Keratinocyte (primary cell): ENCODE measurements around the gene RET. TPM values are rescaled to one million over a fixed set of nuclear protein-coding genes. Genes with fewer than 3 reads are reported as not detected.

Experiments
- DNase-seq: peaks from one replicate; pipeline ENCODE4 v3.0.0-alpha.2; 2011; ENCODE audit warnings: low read depth, missing footprints, low spot score
- FAIRE-seq: peaks from 2 replicates; lab custom pipeline; 2011; peaks lifted over from hg19 to GRCh38; lab: Jason Lieb, UNC
- H2AFZ ChIP-seq: 2 replicates; pipeline ENCODE4 v1.6.0; 2012; ENCODE audit warnings: low read length, control low read depth, inconsistent platforms; ENCODE audit not compliant: control insufficient read depth
- H3K27ac ChIP-seq: 2 replicates; pipeline ENCODE4 v1.5.1; 2011; ENCODE audit warnings: low read length; ENCODE audit not compliant: control insufficient read depth, insufficient read depth
- H3K27me3 ChIP-seq: 3 replicates; pipeline ENCODE4 v1.6.0; 2011; ENCODE audit warnings: low read length; ENCODE audit not compliant: control insufficient read depth, insufficient read depth; ENCODE audit errors: extremely low read depth
- H3K36me3 ChIP-seq, 2 experiments: 2 replicates in 1 of 2; 3 replicates in 1 of 2; pipeline ENCODE4 v1.5.1; 2011; ENCODE audit warnings: low read length in 2 of 2, mild to moderate bottlenecking in 1 of 2; ENCODE audit not compliant: control insufficient read depth in 2 of 2, insufficient read depth in 2 of 2; ENCODE audit errors: extremely low read depth in 1 of 2
- H3K4me1 ChIP-seq: 3 replicates; pipeline ENCODE4 v1.5.1; 2011; ENCODE audit warnings: low read length; ENCODE audit not compliant: control insufficient read depth, insufficient read depth; ENCODE audit errors: extremely low read depth
- H3K4me2 ChIP-seq: 3 replicates; pipeline ENCODE4 v1.6.0; 2011; ENCODE audit warnings: low read depth, low read length; ENCODE audit not compliant: control insufficient read depth, insufficient read depth; ENCODE audit errors: extremely low read depth
- H3K4me3 ChIP-seq, 3 experiments: fragments of 200-600 bp in 1 of 3; sonication (generic) in 1 of 3; 2 replicates in 2 of 3; 3 replicates in 1 of 3; pipeline ENCODE4 v1.5.1; 2011 to 2016; ENCODE audit warnings: low read length in 3 of 3, mild to moderate bottlenecking in 3 of 3, control low read depth in 2 of 3, inconsistent platforms in 1 of 3, low read depth in 1 of 3, mixed read lengths in 1 of 3, mixed run types in 1 of 3, moderate library complexity in 1 of 3; ENCODE audit not compliant: control insufficient read depth in 2 of 3, insufficient read depth in 2 of 3; ENCODE audit errors: extremely low read depth in 1 of 3
- H3K79me2 ChIP-seq: 2 replicates; pipeline ENCODE4 v1.6.0; 2012; ENCODE audit warnings: low read length; ENCODE audit not compliant: control insufficient read depth, insufficient read depth
- H3K9ac ChIP-seq: 3 replicates; pipeline ENCODE4 v1.6.0; 2011; ENCODE audit warnings: low read length; ENCODE audit not compliant: control insufficient read depth, insufficient read depth; ENCODE audit errors: extremely low read depth
- H3K9me1 ChIP-seq: 3 replicates; pipeline ENCODE4 v1.6.0; 2011; ENCODE audit warnings: low read length; ENCODE audit not compliant: control insufficient read depth, insufficient read depth; ENCODE audit errors: extremely low read depth
- H3K9me3 ChIP-seq: 2 replicates; pipeline ENCODE4 v1.5.1; 2012; ENCODE audit warnings: low read depth, low read length; ENCODE audit not compliant: control insufficient read depth
- H4K20me1 ChIP-seq: 3 replicates; pipeline ENCODE4 v1.6.0; 2011; ENCODE audit warnings: low read length; ENCODE audit not compliant: control insufficient read depth, insufficient read depth; ENCODE audit errors: extremely low read depth
- EZH2 ChIP-seq: IDR thresholded peaks from one replicate; pipeline ENCODE4 v1.6.1; 2012; ENCODE audit warnings: inconsistent platforms, mild to moderate bottlenecking, low read length, moderate library complexity
- dilution Hi-C: fragments of 300-500 bp; cut with MboI; formaldehyde crosslinking; loops from one replicate; pipeline ENCODE4 v1.7.0; 2020; ENCODE audit warnings: low sequenced_read_pairs; ENCODE audit not compliant: extremely low pct_ligation_motif_present
- polyA plus RNA-seq, 5 experiments: library from polyadenylated mRNA; depleted of rRNA in 3 of 5; stranded (reverse) in 3 of 5; stranded (forward) in 1 of 5; unstranded in 1 of 5; fragments of >200 nt; gene quantifications; 1 replicate in 1 of 5; 2 replicates in 3 of 5; 3 replicates in 1 of 5; pipeline versions ENCODE4 v1.2.1 to v1.2.3, GENCODE V29; 2011 to 2012; ENCODE audit warnings: missing spikeins in 2 of 5, low read depth in 1 of 5, low replicate concordance in 1 of 5
- TF ChIP-seq, protein P1 (sequence below), 3 experiments: IDR thresholded peaks in 1 of 3; conservative IDR thresholded peaks in 1 of 3; optimal IDR thresholded peaks in 1 of 3; 2 replicates in 2 of 3; 3 replicates in 1 of 3; pipeline versions ENCODE3 to v1.5.1; 2011; ENCODE audit warnings: low read length in 3 of 3, mild to moderate bottlenecking in 3 of 3, moderate library complexity in 2 of 3, control low read depth in 1 of 3, inconsistent platforms in 1 of 3; ENCODE audit not compliant: insufficient read depth in 2 of 3; ENCODE audit errors: extremely low read depth in 1 of 3

The RET gene
- polyA plus RNA-seq, 1 donor (not counting 4 experiments of a cell fraction or from before 2014, with no cell fraction given): 0.21 TPM

GRCh38 chr10:43110338-43111071 is 33.6 kb downstream of the RET start:
- TF ChIP-seq EZH2: no peak
- TF ChIP-seq, protein P1, sequence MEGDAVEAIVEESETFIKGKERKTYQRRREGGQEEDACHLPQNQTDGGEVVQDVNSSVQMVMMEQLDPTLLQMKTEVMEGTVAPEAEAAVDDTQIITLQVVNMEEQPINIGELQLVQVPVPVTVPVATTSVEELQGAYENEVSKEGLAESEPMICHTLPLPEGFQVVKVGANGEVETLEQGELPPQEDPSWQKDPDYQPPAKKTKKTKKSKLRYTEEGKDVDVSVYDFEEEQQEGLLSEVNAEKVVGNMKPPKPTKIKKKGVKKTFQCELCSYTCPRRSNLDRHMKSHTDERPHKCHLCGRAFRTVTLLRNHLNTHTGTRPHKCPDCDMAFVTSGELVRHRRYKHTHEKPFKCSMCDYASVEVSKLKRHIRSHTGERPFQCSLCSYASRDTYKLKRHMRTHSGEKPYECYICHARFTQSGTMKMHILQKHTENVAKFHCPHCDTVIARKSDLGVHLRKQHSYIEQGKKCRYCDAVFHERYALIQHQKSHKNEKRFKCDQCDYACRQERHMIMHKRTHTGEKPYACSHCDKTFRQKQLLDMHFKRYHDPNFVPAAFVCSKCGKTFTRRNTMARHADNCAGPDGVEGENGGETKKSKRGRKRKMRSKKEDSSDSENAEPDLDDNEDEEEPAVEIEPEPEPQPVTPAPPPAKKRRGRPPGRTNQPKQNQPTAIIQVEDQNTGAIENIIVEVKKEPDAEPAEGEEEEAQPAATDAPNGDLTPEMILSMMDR (optimal IDR thresholded peaks at IDR 0.05 in 1 of 3, IDR thresholded peaks at IDR 0.05 in 1 of 3, conservative IDR thresholded peaks at IDR 0.05 in 1 of 3; ENCODE audit: extremely low read depth in 1 of 3, insufficient read depth in 2 of 3, low read length in 3 of 3): no peak
- H3K36me3 ChIP-seq: no peaks in the 10 kb centered on the region
- H3K27me3 ChIP-seq: no peaks in the 10 kb centered on the region
- H2AFZ ChIP-seq: peak overlapping the region; percentile 75
- no peaks in the 10 kb centered on the region for H3K9me1 ChIP-seq
- DNase-seq (no peak), FAIRE-seq (peak; percentile 13)
- dilution Hi-C loops: no loop called here
- H3K4me3 ChIP-seq: no peak overlapping the region
- no peaks in the 10 kb centered on the region for H4K20me1 ChIP-seq
- peak overlapping the region; percentile 55 for H3K4me2 ChIP-seq
- peak overlapping the region; percentile 24 for H3K27ac ChIP-seq
- peaks cover 21% of the 10 kb centered on the region for H3K4me1 ChIP-seq
- H3K79me2 ChIP-seq: no peaks in the 10 kb centered on the region
- H3K9me3 ChIP-seq: no peaks in the 10 kb centered on the region
- H3K9ac ChIP-seq: peak overlapping the region; percentile 37

- no peak for TF ChIP-seq EZH2
- TF ChIP-seq, protein P1 (optimal IDR thresholded peaks at IDR 0.05 in 1 of 3, IDR thresholded peaks at IDR 0.05 in 1 of 3, conservative IDR thresholded peaks at IDR 0.05 in 1 of 3; ENCODE audit: extremely low read depth in 1 of 3, insufficient read depth in 2 of 3, low read length in 3 of 3): no peak
- H3K9me1 ChIP-seq: no peaks in the 10 kb centered on the region
- FAIRE-seq (no peak), DNase-seq (no peak)
- H3K36me3 ChIP-seq: no peaks in the 10 kb centered on the region
- dilution Hi-C loops: no loop called here
- H2AFZ ChIP-seq: no peak overlapping the region
- H3K4me1 ChIP-seq: peaks cover 21% of the 10 kb centered on the region
- H3K27ac ChIP-seq: peak overlapping the region; percentile 14
- H3K79me2 ChIP-seq: no peaks in the 10 kb centered on the region
- H4K20me1 ChIP-seq: no peaks in the 10 kb centered on the region
- no peaks in the 10 kb centered on the region for H3K9me3 ChIP-seq
- H3K4me3 ChIP-seq: no peak overlapping the region
- H3K4me2 ChIP-seq: no peak overlapping the region
- H3K27me3 ChIP-seq: no peaks in the 10 kb centered on the region
- no peak overlapping the region for H3K9ac ChIP-seq
Measured at GRCh38 chr10:43111101-43111500, 34.2 kb downstream of the RET start.
